HepG2 (cell line): ENCODE results near the gene LEMD1. TPM values are rescaled to one million over a fixed set of nuclear protein-coding genes. Genes with fewer than 3 reads are reported as not detected.

Experiments used
- BATF2 ChIP-seq: sonication (generic); formaldehyde crosslinking; IDR thresholded peaks from 2 replicates; pipeline ENCODE4 v1.8.0; 2022; ENCODE audit warnings: mild to moderate bottlenecking, missing genetic modification reagents, moderate library complexity
- HNRNPK ChIP-seq: fragments of 200-400 bp; formaldehyde crosslinking; IDR thresholded peaks from 2 replicates; pipeline ENCODE4 v1.6.1; 2018; ENCODE audit warnings: low read length, low read depth, moderate library complexity, mild to moderate bottlenecking; ENCODE audit not compliant: poor library complexity, severe bottlenecking
- MBD4 ChIP-seq: IDR thresholded peaks from 2 replicates; pipeline ENCODE4 v1.6.1; 2012; ENCODE audit warnings: low read length, inconsistent platforms, borderline replicate concordance
- MEIS2 ChIP-seq: sonication (generic); formaldehyde crosslinking; IDR thresholded peaks from 2 replicates; pipeline ENCODE4 v1.9.0; 2021; ENCODE audit warnings: mild to moderate bottlenecking, missing genetic modification reagents
- MLLT10 ChIP-seq: sonication (generic); formaldehyde crosslinking; IDR thresholded peaks from 2 replicates; pipeline ENCODE4 v1.4.0; 2020; ENCODE audit warnings: missing genetic modification reagents
- NFATC3 ChIP-seq: sonication (generic); formaldehyde crosslinking; IDR thresholded peaks from 2 replicates; pipeline ENCODE4 v1.5.1; 2020; ENCODE audit warnings: mild to moderate bottlenecking, missing genetic modification reagents
- NFIC ChIP-seq: IDR thresholded peaks from 2 replicates; pipeline ENCODE4 v1.6.1; 2012; ENCODE audit warnings: mild to moderate bottlenecking, low read length, inconsistent platforms
- RAD21 ChIP-seq: fragments of 450-650 bp; formaldehyde crosslinking; IDR thresholded peaks from 2 replicates; pipeline ENCODE4 v1.5.0; 2020; ENCODE audit warnings: mild to moderate bottlenecking
- SIX1 ChIP-seq: sonication (generic); formaldehyde crosslinking; IDR thresholded peaks from 2 replicates; pipeline ENCODE4 v1.4.0; 2020; ENCODE audit warnings: missing genetic modification reagents, borderline replicate concordance
- SMARCC2 ChIP-seq: fragments of 450-650 bp; IDR thresholded peaks from 2 replicates; pipeline ENCODE4 v1.6.1; 2017; ENCODE audit warnings: antibody characterized with exemption, mild to moderate bottlenecking
- SUZ12 ChIP-seq: fragments of 150-350 bp; IDR thresholded peaks from 2 replicates; pipeline ENCODE4 v1.6.1; 2014; ENCODE audit warnings: low read depth, low read length
- TBP ChIP-seq: sonication (generic); formaldehyde crosslinking; IDR thresholded peaks from 2 replicates; pipeline ENCODE4 v1.5.0; 2020; ENCODE audit warnings: missing genetic modification reagents
- ZFAT ChIP-seq: sonication (generic); formaldehyde crosslinking; conservative IDR thresholded peaks from 2 replicates; pipeline ENCODE4 v1.8.1; 2023; ENCODE audit warnings: missing genetic modification reagents, inconsistent platforms
- ZNF362 ChIP-seq: sonication (generic); formaldehyde crosslinking; IDR thresholded peaks from 2 replicates; pipeline ENCODE4 v1.4.0; 2020; ENCODE audit warnings: missing genetic modification reagents, mild to moderate bottlenecking, borderline replicate concordance
- ZNF577 ChIP-seq: sonication (generic); formaldehyde crosslinking; IDR thresholded peaks from 2 replicates; pipeline ENCODE4 v1.4.0; 2020; ENCODE audit warnings: mild to moderate bottlenecking, low read depth, missing genetic modification reagents, borderline replicate concordance
- polyA plus RNA-seq, 8 experiments: library from polyadenylated mRNA; depleted of rRNA in 3 of 8; stranded (reverse) in 7 of 8; unstranded in 1 of 8; fragments of >200 nt; fragmentation: Illumina TruSeq in 4 of 8; extraction: Trizol in 4 of 8; gene quantifications; 2 replicates each; pipeline versions ENCODE4 v1.2.1 to v1.2.3, GENCODE V29; 2011 to 2016; ENCODE audit warnings: low read depth in 4 of 8, missing spikeins in 1 of 8, mixed read lengths in 1 of 8; ENCODE audit not compliant: insufficient read depth in 1 of 8
- total RNA-seq, 5 experiments: library from RNA; depleted of rRNA; stranded (reverse); fragments of >200 nt; fragmentation: Illumina TruSeq; extraction: Trizol; gene quantifications; 2 replicates each; pipeline ENCODE4 v1.2.3, GENCODE V29; 2016; ENCODE audit warnings: low read depth in 1 of 5
- TF ChIP-seq, protein P1 (sequence below): IDR thresholded peaks from 2 replicates; pipeline ENCODE4 v1.6.1; 2018; ENCODE audit warnings: missing genetic modification reagents, mild to moderate bottlenecking, missing compliant biosample characterization
- TF ChIP-seq, protein P2 (sequence below): IDR thresholded peaks from 2 replicates; pipeline ENCODE4 v1.6.1; 2016; ENCODE audit warnings: missing genetic modification reagents, missing compliant biosample characterization
- TF ChIP-seq, protein P3 (sequence below): sonication (generic); formaldehyde crosslinking; conservative IDR thresholded peaks from 2 replicates; pipeline ENCODE4 v1.8.0; 2022; ENCODE audit warnings: low read depth, missing genetic modification reagents
- TF ChIP-seq, protein P4 (sequence below): sonication (generic); formaldehyde crosslinking; IDR thresholded peaks from 2 replicates; pipeline ENCODE4 v1.5.0; 2020; ENCODE audit warnings: missing genetic modification reagents
- TF ChIP-seq, protein P5 (sequence below): sonication (generic); formaldehyde crosslinking; IDR thresholded peaks from 2 replicates; pipeline ENCODE4 v1.4.0; 2020; ENCODE audit warnings: mild to moderate bottlenecking, missing genetic modification reagents

LEMD1 gene
- total and polyA plus RNA-seq, 2 of the 13 experiments (the other 11 are each of a cell fraction or from before 2014, with no cell fraction given) = 1.4 to 2.3 TPM

- no peak for TF ChIP-seq ZNF362 (CRISPR knock-in tag)
- TF ChIP-seq, protein P1, sequence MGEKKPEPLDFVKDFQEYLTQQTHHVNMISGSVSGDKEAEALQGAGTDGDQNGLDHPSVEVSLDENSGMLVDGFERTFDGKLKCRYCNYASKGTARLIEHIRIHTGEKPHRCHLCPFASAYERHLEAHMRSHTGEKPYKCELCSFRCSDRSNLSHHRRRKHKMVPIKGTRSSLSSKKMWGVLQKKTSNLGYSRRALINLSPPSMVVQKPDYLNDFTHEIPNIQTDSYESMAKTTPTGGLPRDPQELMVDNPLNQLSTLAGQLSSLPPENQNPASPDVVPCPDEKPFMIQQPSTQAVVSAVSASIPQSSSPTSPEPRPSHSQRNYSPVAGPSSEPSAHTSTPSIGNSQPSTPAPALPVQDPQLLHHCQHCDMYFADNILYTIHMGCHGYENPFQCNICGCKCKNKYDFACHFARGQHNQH (CRISPR knock-in tag) = no peak
- no peak for TF ChIP-seq NFIC
- TF ChIP-seq SMARCC2 = no peak
- no peak for TF ChIP-seq ZFAT (CRISPR knock-in tag)
- TF ChIP-seq ZNF577 (CRISPR knock-in tag) = no peak
- TF ChIP-seq SUZ12 = no peak
- TF ChIP-seq, protein P2, sequence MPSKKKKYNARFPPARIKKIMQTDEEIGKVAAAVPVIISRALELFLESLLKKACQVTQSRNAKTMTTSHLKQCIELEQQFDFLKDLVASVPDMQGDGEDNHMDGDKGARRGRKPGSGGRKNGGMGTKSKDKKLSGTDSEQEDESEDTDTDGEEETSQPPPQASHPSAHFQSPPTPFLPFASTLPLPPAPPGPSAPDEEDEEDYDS (CRISPR knock-in tag) = no peak
- no peak for TF ChIP-seq NFATC3 (CRISPR knock-in tag)
- TF ChIP-seq TBP (CRISPR knock-in tag) = no peak
- no peak for TF ChIP-seq SIX1 (CRISPR knock-in tag)
- TF ChIP-seq, protein P3, sequence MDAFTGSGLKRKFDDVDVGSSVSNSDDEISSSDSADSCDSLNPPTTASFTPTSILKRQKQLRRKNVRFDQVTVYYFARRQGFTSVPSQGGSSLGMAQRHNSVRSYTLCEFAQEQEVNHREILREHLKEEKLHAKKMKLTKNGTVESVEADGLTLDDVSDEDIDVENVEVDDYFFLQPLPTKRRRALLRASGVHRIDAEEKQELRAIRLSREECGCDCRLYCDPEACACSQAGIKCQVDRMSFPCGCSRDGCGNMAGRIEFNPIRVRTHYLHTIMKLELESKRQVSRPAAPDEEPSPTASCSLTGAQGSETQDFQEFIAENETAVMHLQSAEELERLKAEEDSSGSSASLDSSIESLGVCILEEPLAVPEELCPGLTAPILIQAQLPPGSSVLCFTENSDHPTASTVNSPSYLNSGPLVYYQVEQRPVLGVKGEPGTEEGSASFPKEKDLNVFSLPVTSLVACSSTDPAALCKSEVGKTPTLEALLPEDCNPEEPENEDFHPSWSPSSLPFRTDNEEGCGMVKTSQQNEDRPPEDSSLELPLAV (CRISPR knock-in tag) = no peak
- TF ChIP-seq HNRNPK = no peak
- TF ChIP-seq MBD4 = no peak
- TF ChIP-seq MEIS2 = 0 out of 2 replicates have a peak, but pooled peaks have one; percentile 49
- TF ChIP-seq RAD21 (CRISPR knock-in tag) = no peak
- TF ChIP-seq, protein P4, sequence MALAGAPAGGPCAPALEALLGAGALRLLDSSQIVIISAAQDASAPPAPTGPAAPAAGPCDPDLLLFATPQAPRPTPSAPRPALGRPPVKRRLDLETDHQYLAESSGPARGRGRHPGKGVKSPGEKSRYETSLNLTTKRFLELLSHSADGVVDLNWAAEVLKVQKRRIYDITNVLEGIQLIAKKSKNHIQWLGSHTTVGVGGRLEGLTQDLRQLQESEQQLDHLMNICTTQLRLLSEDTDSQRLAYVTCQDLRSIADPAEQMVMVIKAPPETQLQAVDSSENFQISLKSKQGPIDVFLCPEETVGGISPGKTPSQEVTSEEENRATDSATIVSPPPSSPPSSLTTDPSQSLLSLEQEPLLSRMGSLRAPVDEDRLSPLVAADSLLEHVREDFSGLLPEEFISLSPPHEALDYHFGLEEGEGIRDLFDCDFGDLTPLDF (CRISPR knock-in tag) = 0 out of 2 replicates have a peak, but pooled peaks have one; percentile 28
- TF ChIP-seq MLLT10 (CRISPR knock-in tag) = no peak
- TF ChIP-seq BATF2 (CRISPR knock-in tag) = no peak
- TF ChIP-seq, protein P5, sequence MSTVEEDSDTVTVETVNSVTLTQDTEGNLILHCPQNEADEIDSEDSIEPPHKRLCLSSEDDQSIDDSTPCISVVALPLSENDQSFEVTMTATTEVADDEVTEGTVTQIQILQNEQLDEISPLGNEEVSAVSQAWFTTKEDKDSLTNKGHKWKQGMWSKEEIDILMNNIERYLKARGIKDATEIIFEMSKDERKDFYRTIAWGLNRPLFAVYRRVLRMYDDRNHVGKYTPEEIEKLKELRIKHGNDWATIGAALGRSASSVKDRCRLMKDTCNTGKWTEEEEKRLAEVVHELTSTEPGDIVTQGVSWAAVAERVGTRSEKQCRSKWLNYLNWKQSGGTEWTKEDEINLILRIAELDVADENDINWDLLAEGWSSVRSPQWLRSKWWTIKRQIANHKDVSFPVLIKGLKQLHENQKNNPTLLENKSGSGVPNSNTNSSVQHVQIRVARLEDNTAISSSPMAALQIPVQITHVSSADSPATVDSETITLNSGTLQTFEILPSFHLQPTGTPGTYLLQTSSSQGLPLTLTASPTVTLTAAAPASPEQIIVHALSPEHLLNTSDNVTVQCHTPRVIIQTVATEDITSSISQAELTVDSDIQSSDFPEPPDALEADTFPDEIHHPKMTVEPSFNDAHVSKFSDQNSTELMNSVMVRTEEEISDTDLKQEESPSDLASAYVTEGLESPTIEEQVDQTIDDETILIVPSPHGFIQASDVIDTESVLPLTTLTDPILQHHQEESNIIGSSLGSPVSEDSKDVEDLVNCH (CRISPR knock-in tag) = no peak
Measured at GRCh38 chr1:205458777-205459566, 37.1 kb upstream of the LEMD1 start (continued).
